ENCODE data around the gene ADAMTS8. TPM values are rescaled to one million over a fixed set of nuclear protein-coding genes. Genes with fewer than 3 reads are reported as not detected.

Gene ADAMTS8
- total and polyA plus RNA-seq, 4 donors: 0.02 to 0.08 (median 0.07) TPM; not detected in 1

DNA sequence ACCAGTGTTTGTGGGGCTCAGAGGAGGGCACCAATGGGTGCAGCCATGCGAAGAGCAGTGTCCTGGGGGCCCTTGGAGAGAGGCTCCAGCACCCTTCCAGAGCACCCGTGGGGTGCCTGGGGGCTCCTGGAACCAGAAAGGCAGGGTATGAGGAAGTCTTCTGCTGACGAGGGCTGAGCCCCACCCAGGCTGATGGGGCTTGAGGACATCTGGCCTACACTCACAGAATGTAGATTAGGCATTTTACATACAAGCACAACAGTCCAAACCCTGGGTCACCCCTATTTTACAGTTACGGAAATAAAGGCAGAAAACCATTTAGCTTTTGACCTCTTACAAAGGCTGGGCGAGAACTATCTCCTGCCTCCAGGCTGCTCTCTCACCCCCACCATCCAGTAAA is 47.6 kb downstream of the ADAMTS8 start:
- H3K9me3 ChIP-seq (ENCODE audit: control insufficient read depth in 4 of 4, low read length in 3 of 4): no peaks in the 10 kb centered on the region
- H3K9ac ChIP-seq (ENCODE audit: low read depth in 1 of 2, low read length in 2 of 2): no peak overlapping the region
- H3K36me3 ChIP-seq (ENCODE audit: control insufficient read depth in 4 of 4, insufficient read depth in 3 of 4, low read depth in 1 of 4, low read length in 3 of 4): no peaks in the 10 kb centered on the region
- 93% methylated on average over 5 of the region's 5 CpGs for WGBS
- H3K4me3 ChIP-seq (ENCODE audit: low read depth in 1 of 3, low read length in 3 of 3): no peak overlapping the region
- DNase-seq (ENCODE audit: low spot score): no peak
- no peaks in the 10 kb centered on the region for H3K4me1 ChIP-seq (ENCODE audit: control insufficient read depth in 4 of 4, insufficient read depth in 4 of 4, low read length in 3 of 4)
- no peak overlapping the region for H3K27ac ChIP-seq (ENCODE audit: low read depth in 1 of 2, low read length in 2 of 2)
- no peaks in the 10 kb centered on the region for H3K27me3 ChIP-seq (ENCODE audit: control insufficient read depth in 4 of 4, insufficient read depth in 4 of 4, low read length in 3 of 4)
- no peak for TF ChIP-seq TAF1 (conservative IDR thresholded peaks at IDR 0.05)
- TF ChIP-seq, protein P1, sequence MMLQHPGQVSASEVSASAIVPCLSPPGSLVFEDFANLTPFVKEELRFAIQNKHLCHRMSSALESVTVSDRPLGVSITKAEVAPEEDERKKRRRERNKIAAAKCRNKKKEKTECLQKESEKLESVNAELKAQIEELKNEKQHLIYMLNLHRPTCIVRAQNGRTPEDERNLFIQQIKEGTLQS (IDR thresholded peaks at IDR 0.05): no peak
- TF ChIP-seq FOXA2 (IDR thresholded peaks at IDR 0.05): no peak
- no peak for TF ChIP-seq FOXA1 (IDR thresholded peaks at IDR 0.05)
- TF ChIP-seq REST (IDR thresholded peaks at IDR 0.05): no peak
- no peak for TF ChIP-seq RXRA (IDR thresholded peaks at IDR 0.05)
- TF ChIP-seq HNF4G (IDR thresholded peaks at IDR 0.05): no peak
- no peak for TF ChIP-seq ZBTB33 (IDR thresholded peaks at IDR 0.05)
- no peak for TF ChIP-seq EGR1 (IDR thresholded peaks at IDR 0.05; ENCODE audit: low read depth in 2 of 2)
- no peak for TF ChIP-seq RAD21 (IDR thresholded peaks at IDR 0.05)
- TF ChIP-seq, protein P2, sequence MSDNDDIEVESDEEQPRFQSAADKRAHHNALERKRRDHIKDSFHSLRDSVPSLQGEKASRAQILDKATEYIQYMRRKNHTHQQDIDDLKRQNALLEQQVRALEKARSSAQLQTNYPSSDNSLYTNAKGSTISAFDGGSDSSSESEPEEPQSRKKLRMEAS (IDR thresholded peaks at IDR 0.05): no peak
- no peak for TF ChIP-seq HNF4A (conservative IDR thresholded peaks at IDR 0.05)
- TF ChIP-seq YY1 (IDR thresholded peaks at IDR 0.05): no peak
- TF ChIP-seq CTCF (IDR thresholded peaks at IDR 0.05; ENCODE audit: low read depth, low read length, missing input control): no peak
- no peak for TF ChIP-seq NR2F2 (IDR thresholded peaks at IDR 0.05)

DNA sequence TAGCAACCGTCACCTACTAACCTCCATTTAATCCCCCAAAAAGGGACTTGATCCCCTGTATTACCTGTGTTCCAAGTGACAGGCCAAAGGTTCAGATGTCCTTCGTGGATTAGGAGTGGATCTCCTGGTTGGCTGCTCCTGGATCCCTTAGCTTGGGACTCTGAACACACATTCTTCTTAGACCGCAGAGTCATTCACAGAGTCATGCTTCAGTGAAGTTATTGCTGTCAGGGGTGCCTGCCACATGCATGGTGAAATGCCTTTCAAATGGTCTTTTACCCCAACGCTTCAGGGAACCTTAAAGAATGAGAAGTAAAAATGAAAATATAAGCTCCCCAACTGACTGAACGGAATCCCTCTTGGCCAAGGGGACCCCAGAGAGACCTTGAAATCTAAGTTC is 49.1 kb downstream of the ADAMTS8 start:
- H3K9ac ChIP-seq (ENCODE audit: low read depth in 1 of 2, low read length in 2 of 2): no peak overlapping the region
- H3K27me3 ChIP-seq (ENCODE audit: control insufficient read depth in 4 of 4, insufficient read depth in 4 of 4, low read length in 3 of 4): no peaks in the 10 kb centered on the region
- DNase-seq (ENCODE audit: low spot score): no peak
- H3K27ac ChIP-seq (ENCODE audit: low read depth in 1 of 2, low read length in 2 of 2): no peak overlapping the region
- WGBS: 96% methylated on average over 5 of the region's 5 CpGs
- no peaks in the 10 kb centered on the region for H3K9me3 ChIP-seq (ENCODE audit: control insufficient read depth in 4 of 4, low read length in 3 of 4)
- no peaks in the 10 kb centered on the region for H3K36me3 ChIP-seq (ENCODE audit: control insufficient read depth in 4 of 4, insufficient read depth in 3 of 4, low read depth in 1 of 4, low read length in 3 of 4)
- H3K4me3 ChIP-seq (ENCODE audit: low read depth in 1 of 3, low read length in 3 of 3): no peak overlapping the region
- no peaks in the 10 kb centered on the region for H3K4me1 ChIP-seq (ENCODE audit: control insufficient read depth in 4 of 4, insufficient read depth in 4 of 4, low read length in 3 of 4)
- TF ChIP-seq EGR1 (IDR thresholded peaks at IDR 0.05; ENCODE audit: low read depth in 2 of 2) (no peak), ZBTB33 (IDR thresholded peaks at IDR 0.05) (no peak), NR2F2 (IDR thresholded peaks at IDR 0.05) (no peak), GABPA (IDR thresholded peaks at IDR 0.05 in 1 of 2, conservative IDR thresholded peaks at IDR 0.05 in 1 of 2) (no peak), YY1 (IDR thresholded peaks at IDR 0.05) (no peak), HNF4A (conservative IDR thresholded peaks at IDR 0.05) (no peak), CTCF (IDR thresholded peaks at IDR 0.05; ENCODE audit: low read depth, low read length, missing input control) (no peak), TAF1 (conservative IDR thresholded peaks at IDR 0.05) (no peak), FOXA1 (IDR thresholded peaks at IDR 0.05) (no peak), FOXA2 (IDR thresholded peaks at IDR 0.05) (no peak)

All from liver (tissue), 9 donors.